ENCODE data around the gene SNPH. TPM values are rescaled to one million over a fixed set of nuclear protein-coding genes. Genes with fewer than 3 reads are reported as not detected.

The SNPH gene
- total and polyA plus RNA-seq, 2 of the 8 experiments (the other 6 are each of a cell fraction or from before 2014, with no cell fraction given), result 0.98 to 4.9 TPM

DNA sequence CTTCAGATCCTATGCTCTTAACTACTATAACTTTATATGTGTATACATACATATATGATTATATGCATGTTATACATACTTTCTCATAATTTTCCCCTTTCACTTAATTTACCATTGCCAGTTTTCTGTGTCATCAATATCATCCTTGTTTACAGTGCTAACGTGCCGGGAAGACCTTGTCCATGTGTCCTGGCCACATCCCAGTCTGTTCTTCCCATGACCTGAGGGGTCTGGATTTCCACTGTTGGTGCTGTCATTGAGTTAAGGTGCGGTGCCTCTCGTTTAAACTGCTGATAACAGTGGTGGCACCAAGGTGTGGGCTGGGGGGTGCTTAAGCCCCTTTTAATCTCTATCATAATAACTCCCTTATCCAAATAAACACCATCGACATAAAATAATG is 71.3 kb downstream of the SNPH start (continued):
- TF ChIP-seq, protein P1, sequence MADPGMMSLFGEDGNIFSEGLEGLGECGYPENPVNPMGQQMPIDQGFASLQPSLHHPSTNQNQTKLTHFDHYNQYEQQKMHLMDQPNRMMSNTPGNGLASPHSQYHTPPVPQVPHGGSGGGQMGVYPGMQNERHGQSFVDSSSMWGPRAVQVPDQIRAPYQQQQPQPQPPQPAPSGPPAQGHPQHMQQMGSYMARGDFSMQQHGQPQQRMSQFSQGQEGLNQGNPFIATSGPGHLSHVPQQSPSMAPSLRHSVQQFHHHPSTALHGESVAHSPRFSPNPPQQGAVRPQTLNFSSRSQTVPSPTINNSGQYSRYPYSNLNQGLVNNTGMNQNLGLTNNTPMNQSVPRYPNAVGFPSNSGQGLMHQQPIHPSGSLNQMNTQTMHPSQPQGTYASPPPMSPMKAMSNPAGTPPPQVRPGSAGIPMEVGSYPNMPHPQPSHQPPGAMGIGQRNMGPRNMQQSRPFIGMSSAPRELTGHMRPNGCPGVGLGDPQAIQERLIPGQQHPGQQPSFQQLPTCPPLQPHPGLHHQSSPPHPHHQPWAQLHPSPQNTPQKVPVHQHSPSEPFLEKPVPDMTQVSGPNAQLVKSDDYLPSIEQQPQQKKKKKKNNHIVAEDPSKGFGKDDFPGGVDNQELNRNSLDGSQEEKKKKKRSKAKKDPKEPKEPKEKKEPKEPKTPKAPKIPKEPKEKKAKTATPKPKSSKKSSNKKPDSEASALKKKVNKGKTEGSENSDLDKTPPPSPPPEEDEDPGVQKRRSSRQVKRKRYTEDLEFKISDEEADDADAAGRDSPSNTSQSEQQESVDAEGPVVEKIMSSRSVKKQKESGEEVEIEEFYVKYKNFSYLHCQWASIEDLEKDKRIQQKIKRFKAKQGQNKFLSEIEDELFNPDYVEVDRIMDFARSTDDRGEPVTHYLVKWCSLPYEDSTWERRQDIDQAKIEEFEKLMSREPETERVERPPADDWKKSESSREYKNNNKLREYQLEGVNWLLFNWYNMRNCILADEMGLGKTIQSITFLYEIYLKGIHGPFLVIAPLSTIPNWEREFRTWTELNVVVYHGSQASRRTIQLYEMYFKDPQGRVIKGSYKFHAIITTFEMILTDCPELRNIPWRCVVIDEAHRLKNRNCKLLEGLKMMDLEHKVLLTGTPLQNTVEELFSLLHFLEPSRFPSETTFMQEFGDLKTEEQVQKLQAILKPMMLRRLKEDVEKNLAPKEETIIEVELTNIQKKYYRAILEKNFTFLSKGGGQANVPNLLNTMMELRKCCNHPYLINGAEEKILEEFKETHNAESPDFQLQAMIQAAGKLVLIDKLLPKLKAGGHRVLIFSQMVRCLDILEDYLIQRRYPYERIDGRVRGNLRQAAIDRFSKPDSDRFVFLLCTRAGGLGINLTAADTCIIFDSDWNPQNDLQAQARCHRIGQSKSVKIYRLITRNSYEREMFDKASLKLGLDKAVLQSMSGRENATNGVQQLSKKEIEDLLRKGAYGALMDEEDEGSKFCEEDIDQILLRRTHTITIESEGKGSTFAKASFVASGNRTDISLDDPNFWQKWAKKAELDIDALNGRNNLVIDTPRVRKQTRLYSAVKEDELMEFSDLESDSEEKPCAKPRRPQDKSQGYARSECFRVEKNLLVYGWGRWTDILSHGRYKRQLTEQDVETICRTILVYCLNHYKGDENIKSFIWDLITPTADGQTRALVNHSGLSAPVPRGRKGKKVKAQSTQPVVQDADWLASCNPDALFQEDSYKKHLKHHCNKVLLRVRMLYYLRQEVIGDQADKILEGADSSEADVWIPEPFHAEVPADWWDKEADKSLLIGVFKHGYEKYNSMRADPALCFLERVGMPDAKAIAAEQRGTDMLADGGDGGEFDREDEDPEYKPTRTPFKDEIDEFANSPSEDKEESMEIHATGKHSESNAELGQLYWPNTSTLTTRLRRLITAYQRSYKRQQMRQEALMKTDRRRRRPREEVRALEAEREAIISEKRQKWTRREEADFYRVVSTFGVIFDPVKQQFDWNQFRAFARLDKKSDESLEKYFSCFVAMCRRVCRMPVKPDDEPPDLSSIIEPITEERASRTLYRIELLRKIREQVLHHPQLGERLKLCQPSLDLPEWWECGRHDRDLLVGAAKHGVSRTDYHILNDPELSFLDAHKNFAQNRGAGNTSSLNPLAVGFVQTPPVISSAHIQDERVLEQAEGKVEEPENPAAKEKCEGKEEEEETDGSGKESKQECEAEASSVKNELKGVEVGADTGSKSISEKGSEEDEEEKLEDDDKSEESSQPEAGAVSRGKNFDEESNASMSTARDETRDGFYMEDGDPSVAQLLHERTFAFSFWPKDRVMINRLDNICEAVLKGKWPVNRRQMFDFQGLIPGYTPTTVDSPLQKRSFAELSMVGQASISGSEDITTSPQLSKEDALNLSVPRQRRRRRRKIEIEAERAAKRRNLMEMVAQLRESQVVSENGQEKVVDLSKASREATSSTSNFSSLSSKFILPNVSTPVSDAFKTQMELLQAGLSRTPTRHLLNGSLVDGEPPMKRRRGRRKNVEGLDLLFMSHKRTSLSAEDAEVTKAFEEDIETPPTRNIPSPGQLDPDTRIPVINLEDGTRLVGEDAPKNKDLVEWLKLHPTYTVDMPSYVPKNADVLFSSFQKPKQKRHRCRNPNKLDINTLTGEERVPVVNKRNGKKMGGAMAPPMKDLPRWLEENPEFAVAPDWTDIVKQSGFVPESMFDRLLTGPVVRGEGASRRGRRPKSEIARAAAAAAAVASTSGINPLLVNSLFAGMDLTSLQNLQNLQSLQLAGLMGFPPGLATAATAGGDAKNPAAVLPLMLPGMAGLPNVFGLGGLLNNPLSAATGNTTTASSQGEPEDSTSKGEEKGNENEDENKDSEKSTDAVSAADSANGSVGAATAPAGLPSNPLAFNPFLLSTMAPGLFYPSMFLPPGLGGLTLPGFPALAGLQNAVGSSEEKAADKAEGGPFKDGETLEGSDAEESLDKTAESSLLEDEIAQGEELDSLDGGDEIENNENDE (IDR thresholded peaks at IDR 0.05; ENCODE audit: insufficient replicate concordance, low read length), result no peak
- TF ChIP-seq HDAC6 (IDR thresholded peaks at IDR 0.05; ENCODE audit: low read depth, low read length) (no peak), GABPA (IDR thresholded peaks at IDR 0.05; ENCODE audit: borderline replicate concordance, insufficient read depth, low read length) (no peak), ZNF274 (IDR thresholded peaks at IDR 0.05; ENCODE audit: borderline replicate concordance, extremely low read depth, low read length) (no peak)

Data from H1 (cell line).